ENCODE data around the gene PDHA2.
"Not testable (repeated sequence)": the region's sequence is repeated elsewhere in the genome, so short reads cannot be mapped to it uniquely, and the experiment has no call there.

PDHA2 gene

GRCh38 chr4:95839891-95840290 lies at the start of gene PDHA2:
Gene PDHA2, plus strand, starts transcription at chr4:95840093. Its CDS starts 58 bp downstream, at chr4:95840151.
- DNase-seq: no peak

- DNase-seq: no peak
Measured at GRCh38 chr4:95798003-95798402, 41.9 kb upstream of the PDHA2 start.

GRCh38 chr4:95798727-95799126 lies 41.2 kb upstream of the PDHA2 start:
- DNase-seq: no peak

DNA sequence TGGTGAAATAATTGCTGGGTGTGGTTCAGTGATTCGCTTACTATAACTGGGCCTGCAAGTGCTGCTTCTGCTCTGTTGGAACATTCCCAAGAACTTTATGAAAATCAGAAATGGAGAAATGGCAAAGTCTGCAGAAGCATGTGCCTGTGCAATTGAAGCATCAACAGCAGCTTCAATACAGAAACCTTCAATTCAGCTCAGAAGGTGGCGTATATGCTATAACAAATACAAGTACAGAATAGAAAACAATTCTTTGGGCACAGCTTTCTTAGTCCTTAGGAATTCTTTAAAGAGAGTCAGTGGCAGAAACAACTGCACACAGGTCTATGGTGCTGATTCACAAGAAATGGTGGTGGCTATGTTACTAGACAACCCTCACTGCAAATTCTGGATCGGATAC lies 18.0 kb upstream of the PDHA2 start:
- no peak for DNase-seq

GRCh38 chr4:95825546-95825945 lies 14.3 kb upstream of the PDHA2 start:
- DNase-seq: no peak

GRCh38 chr4:95830651-95831050 lies 9.2 kb upstream of the PDHA2 start:
- no peak for DNase-seq

- DNase-seq: no peak
Measured at GRCh38 chr4:95831166-95831565, 8.7 kb upstream of the PDHA2 start.

- DNase-seq: no peak
Measured at GRCh38 chr4:95833711-95834194, 6.1 kb upstream of the PDHA2 start.

DNA sequence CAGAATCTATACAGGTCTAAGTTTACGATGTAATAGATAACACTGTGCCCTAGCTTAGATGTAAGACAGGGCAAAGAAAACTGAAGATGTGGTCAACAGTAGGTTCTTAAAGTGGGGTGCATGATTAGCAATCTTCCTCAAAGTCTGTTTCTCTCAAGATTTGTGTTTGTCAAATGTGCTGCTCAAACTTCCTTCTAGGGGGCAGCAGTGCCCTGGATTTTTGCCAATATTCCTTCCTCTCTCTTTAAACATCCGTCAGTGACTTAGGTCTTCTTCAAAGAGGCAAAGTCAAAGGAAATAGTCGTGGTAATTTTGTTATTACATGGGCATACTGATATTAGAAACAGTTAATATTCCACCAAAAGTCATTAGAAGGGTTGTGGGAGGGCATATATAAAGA lies 4.2 kb upstream of the PDHA2 start:
- no peak for DNase-seq

DNA sequence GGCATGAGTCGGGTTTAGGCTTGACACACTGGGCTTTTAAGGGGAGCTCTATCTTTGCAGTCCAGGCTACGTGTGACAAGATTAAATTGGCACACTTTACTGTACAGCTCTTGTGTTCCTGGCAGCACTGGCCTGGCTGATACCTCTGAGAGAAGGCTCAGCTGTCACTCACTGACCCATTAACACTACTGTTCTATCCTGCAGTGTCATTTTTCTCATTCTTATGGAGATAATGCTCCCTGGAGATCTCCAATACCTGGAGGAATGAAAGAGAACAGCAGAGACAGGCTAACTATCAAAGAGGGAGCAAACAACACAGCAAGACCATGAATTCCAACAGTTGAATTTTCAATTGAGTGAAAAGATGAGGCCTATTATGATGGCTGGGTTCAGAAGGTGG lies 1.7 kb upstream of the PDHA2 start:
- DNase-seq: no peak

GRCh38 chr4:95847908-95848460 lies 8.1 kb downstream of the PDHA2 start:
- no peak for DNase-seq

- DNase-seq: no peak
Measured at GRCh38 chr4:95850161-95850560, 10.3 kb downstream of the PDHA2 start.

GRCh38 chr4:95857761-95858160 lies 17.9 kb downstream of the PDHA2 start:
- DNase-seq: no peak

GRCh38 chr4:95867919-95868318 lies 28.0 kb downstream of the PDHA2 start:
- no peak for DNase-seq

- DNase-seq: not testable (repeated sequence)
Measured at GRCh38 chr4:95869414-95869813, 29.5 kb downstream of the PDHA2 start.

DNA sequence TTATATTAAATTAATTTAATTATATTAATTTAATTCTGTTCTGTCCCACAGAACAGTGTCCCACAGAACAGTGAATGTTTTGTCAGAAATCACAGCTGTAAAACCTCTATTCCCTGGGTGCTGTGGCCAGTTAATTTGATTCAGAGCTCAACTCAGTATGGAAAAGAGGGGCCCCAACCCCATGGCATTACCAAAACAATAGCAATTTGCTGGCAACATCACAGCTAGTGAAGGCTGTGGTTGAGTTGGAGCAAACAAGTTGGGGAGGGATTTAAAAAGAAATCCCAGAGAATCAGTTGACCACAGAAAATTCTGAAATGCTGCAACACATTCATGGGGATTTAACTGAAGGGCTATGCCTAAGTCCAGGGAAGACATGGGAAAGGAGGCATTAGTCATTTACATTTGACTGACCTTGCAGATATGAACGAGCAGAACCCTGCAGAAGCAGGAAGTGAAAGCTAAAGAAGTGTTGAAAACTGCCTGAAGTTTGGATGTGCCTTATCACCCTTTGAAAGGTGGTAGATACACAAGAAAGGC lies 30.1 kb downstream of the PDHA2 start:
- DNase-seq: no peak

- no peak for DNase-seq
Measured at GRCh38 chr4:95877636-95878035, 37.7 kb downstream of the PDHA2 start.

- no peak for DNase-seq
Measured at GRCh38 chr4:95887551-95887950, 47.7 kb downstream of the PDHA2 start.

DNA sequence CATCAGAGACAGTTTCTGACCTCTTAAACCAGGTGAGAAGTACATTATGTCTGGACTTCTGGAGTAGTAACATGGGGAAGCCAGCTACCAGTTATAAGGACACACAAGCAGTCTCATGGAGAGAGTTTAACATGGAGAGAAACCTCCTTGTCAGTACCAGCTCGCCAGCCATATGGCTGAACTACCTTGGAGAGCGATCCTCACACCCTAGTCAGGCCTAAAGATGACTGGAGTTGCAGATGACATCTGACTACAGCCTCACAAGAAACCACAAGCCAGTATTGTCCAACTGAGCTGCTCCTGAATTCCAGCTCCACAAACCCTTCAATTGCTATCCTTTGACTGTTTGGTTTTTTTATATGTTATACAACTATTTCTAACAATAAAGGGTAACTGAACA lies 49.8 kb downstream of the PDHA2 start:
- no peak for DNase-seq
